BE2C (cell line): ENCODE results near the gene CST4.
"Not testable (repeated sequence)": the region's sequence is repeated elsewhere in the genome, so short reads cannot be mapped to it uniquely, and the experiment has no call there.

Experiments
- DNase-seq: peaks from one replicate; pipeline ENCODE4 v3.0.0-alpha.2; 2020
- H3K27me3 ChIP-seq: fragments of 250-450 bp; sonication (Bioruptor Pico); 2 replicates; pipeline ENCODE4 v1.5.1; 2020; ENCODE audit warnings: mild to moderate bottlenecking
- H3K36me3 ChIP-seq: fragments of 250-450 bp; sonication (Bioruptor Pico); 2 replicates; pipeline ENCODE4 v1.5.1; 2020; ENCODE audit warnings: mild to moderate bottlenecking
- H3K4me1 ChIP-seq: fragments of 250-450 bp; sonication (Bioruptor Pico); 2 replicates; pipeline ENCODE4 v1.5.1; 2020
- H3K4me3 ChIP-seq: 2 replicates; pipeline ENCODE4 v1.5.1; 2011; ENCODE audit warnings: low read depth, low read length
- H3K9me3 ChIP-seq: fragments of 250-450 bp; sonication (Bioruptor Pico); 2 replicates; pipeline ENCODE4 v1.5.1; 2020
- CTCF ChIP-seq: IDR thresholded peaks from 2 replicates; pipeline ENCODE4 v1.5.1; 2012; ENCODE audit warnings: mild to moderate bottlenecking, low read depth, low read length

The CST4 gene

GRCh38 chr20:23669327-23669726 is 19.5 kb downstream of the CST4 start:
- no peak for TF ChIP-seq CTCF
- no peaks in the 10 kb centered on the region for H3K4me1 ChIP-seq
- H3K27me3 ChIP-seq = no peaks in the 10 kb centered on the region

DNA sequence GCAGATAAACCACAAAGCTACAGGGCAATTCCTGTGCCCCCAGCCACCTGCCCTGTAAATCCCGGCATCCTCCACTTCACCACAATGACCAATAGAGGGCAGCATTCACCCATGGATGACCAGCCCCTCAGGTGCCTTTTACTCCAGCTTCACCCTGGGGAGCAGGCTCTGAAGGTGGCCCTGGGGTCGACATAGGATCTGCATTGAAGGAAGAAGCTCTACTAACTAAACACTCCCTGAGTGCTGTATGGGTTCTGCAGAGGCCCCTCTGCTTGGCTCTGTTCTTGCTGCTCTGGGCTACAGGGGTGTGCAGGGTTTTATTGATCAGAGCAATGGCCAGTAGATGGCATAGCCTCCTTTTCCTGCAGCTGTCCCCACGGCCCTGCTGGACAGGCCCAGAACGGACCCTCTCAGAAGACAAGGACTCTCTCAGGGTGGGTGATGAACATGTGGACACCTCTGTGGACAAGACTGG is 20.3 kb downstream of the CST4 start:
- TF ChIP-seq CTCF = peak; percentile 79
- no peaks in the 10 kb centered on the region for H3K9me3 ChIP-seq
- peak; percentile 55 for DNase-seq
- no peaks in the 10 kb centered on the region for H3K27me3 ChIP-seq
- no peaks in the 10 kb centered on the region for H3K4me1 ChIP-seq
- H3K4me3 ChIP-seq = no peak overlapping the region
- H3K36me3 ChIP-seq = no peaks in the 10 kb centered on the region

More at GRCh38 chr20:23669327-23669726, 19.5 kb downstream of the CST4 start:
- Histone ChIP-seq H3K4me3 (no peak overlapping the region), H3K36me3 (no peaks in the 10 kb centered on the region), H3K9me3 (no peaks in the 10 kb centered on the region)
- no peak for DNase-seq

GRCh38 chr20:23667666-23668065 is 21.2 kb downstream of the CST4 start:
- Histone ChIP-seq H3K27me3 (no peaks in the 10 kb centered on the region), H3K9me3 (no peaks in the 10 kb centered on the region)
- no peak for TF ChIP-seq CTCF

DNA sequence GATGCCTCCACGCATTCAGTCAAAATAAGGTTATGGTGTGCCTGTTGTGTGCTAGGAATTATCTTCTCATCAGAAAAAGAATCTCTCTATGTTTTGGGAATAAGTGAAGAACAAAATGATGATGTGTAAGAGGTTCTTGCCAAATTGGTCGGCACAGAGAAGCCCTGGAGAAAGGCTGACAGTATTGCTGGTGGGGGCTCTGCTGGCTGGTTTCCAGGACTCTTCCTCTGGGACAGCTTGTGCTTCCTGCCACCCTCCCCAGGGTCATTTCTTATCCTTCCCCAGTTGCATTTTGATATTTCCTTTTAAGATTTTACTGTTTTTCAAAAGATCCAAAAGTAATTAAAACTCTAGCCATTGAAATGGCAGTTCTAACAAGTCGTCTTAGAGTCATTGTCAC is 22.1 kb downstream of the CST4 start:
- Histone ChIP-seq H3K9me3 (no peaks in the 10 kb centered on the region), H3K4me1 (no peaks in the 10 kb centered on the region), H3K27me3 (no peaks in the 10 kb centered on the region), H3K4me3 (no peak overlapping the region), H3K36me3 (no peaks in the 10 kb centered on the region)
- no peak for TF ChIP-seq CTCF
- no peak for DNase-seq

More at GRCh38 chr20:23667666-23668065, 21.2 kb downstream of the CST4 start:
- DNase-seq = no peak
- H3K4me1 ChIP-seq = no peaks in the 10 kb centered on the region
- H3K4me3 ChIP-seq = no peak overlapping the region
- no peaks in the 10 kb centered on the region for H3K36me3 ChIP-seq

DNA sequence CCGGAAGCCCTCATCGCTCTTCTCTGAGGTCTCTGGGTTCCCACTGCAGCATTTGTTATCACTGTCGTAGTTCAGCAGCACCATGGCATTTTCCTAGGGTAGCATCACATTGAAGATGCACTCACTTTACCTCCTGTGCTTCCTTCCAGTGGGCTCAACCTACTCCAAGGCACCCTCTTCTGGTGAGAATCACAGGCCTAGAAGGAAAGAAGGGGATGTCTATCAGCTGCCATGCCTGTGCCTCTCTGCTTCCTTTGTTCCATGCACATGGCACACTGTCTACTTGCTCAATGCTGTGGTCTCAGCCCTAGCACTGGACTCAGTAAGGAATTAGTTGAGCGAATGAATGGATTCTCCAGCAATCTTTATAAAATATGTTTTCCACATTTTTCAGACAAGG is 22.6 kb downstream of the CST4 start:
- H3K9me3 ChIP-seq = no peaks in the 10 kb centered on the region
- H3K36me3 ChIP-seq = no peaks in the 10 kb centered on the region
- H3K27me3 ChIP-seq = no peaks in the 10 kb centered on the region
- H3K4me1 ChIP-seq = no peaks in the 10 kb centered on the region
- H3K4me3 ChIP-seq = no peak overlapping the region
- no peak for TF ChIP-seq CTCF
- no peak for DNase-seq

- no peak for DNase-seq
- Histone ChIP-seq H3K36me3 (no peaks in the 10 kb centered on the region), H3K4me1 (no peaks in the 10 kb centered on the region), H3K9me3 (no peaks in the 10 kb centered on the region), H3K4me3 (no peak overlapping the region), H3K27me3 (no peaks in the 10 kb centered on the region)
- TF ChIP-seq CTCF = no peak
Measured at GRCh38 chr20:23664954-23665353, 23.9 kb downstream of the CST4 start.

GRCh38 chr20:23664046-23664445 is 24.8 kb downstream of the CST4 start:
- not testable (repeated sequence) for H3K27me3 ChIP-seq, DNase-seq, H3K9me3 ChIP-seq, H3K36me3 ChIP-seq, H3K4me3 ChIP-seq, H3K4me1 ChIP-seq
